Endothelial cell of umbilical vein (primary cell): ENCODE results near the gene RASAL2. TPM values are rescaled to one million over a fixed set of nuclear protein-coding genes. Genes with fewer than 3 reads are reported as not detected.

Experiments used
- BruUV-seq: library from RNA; stranded (reverse); fragments of 400-500 nt; replicated peaks from 2 replicates; lab custom pipeline; 2021; lab: Mats Ljungman, UMichigan
- CTCF ChIA-PET: fragments of 300-600, 350-600 bp; sonication (Branson Sonifier 250); formaldehyde crosslinking; loops from one replicate; lab custom pipeline; 2021; ENCODE audit warnings: antibody characterized with exemption, inconsistent platforms; lab: Charles Lee
- POLR2A ChIA-PET: fragments of 300-600, 350-600 bp; sonication (Branson Sonifier 250); formaldehyde crosslinking; loops from one replicate; lab custom pipeline; 2021; ENCODE audit warnings: antibody characterized with exemption, inconsistent platforms; lab: Charles Lee
- DNase-seq: peaks from one replicate; pipeline ENCODE4 v3.0.0-alpha.2; 2011; ENCODE audit warnings: low read depth, low spot score
- FAIRE-seq: peaks from 2 replicates; lab custom pipeline; 2011; peaks lifted over from hg19 to GRCh38; lab: Jason Lieb, UNC
- H2AFZ ChIP-seq: 2 replicates; pipeline ENCODE4 v1.6.0; 2012; ENCODE audit warnings: low read depth, low read length, control low read depth, inconsistent platforms
- H3K27ac ChIP-seq: 2 replicates; pipeline ENCODE4 v1.5.1; 2011; ENCODE audit warnings: low read depth, mild to moderate bottlenecking, control low read depth, low read length, moderate library complexity; ENCODE audit not compliant: insufficient read depth
- H3K27me3 ChIP-seq, 2 experiments: 2 replicates each; pipeline versions ENCODE4 v1.6.0 to v1.6.1; 2011; ENCODE audit warnings: low read length in 2 of 2, mixed read lengths in 1 of 2; ENCODE audit not compliant: control insufficient read depth in 2 of 2, insufficient read depth in 2 of 2
- H3K36me3 ChIP-seq, 2 experiments: 2 replicates in 1 of 2; 3 replicates in 1 of 2; pipeline ENCODE4 v1.5.1; 2011; ENCODE audit warnings: low read length in 2 of 2, mild to moderate bottlenecking in 1 of 2, moderate library complexity in 1 of 2; ENCODE audit not compliant: control insufficient read depth in 2 of 2, insufficient read depth in 2 of 2; ENCODE audit errors: extremely low read depth in 1 of 2
- H3K4me1 ChIP-seq: 3 replicates; pipeline ENCODE4 v1.5.1; 2011; ENCODE audit warnings: mild to moderate bottlenecking, low read length; ENCODE audit not compliant: control insufficient read depth, insufficient read depth; ENCODE audit errors: extremely low read depth
- H3K4me2 ChIP-seq: 2 replicates; pipeline ENCODE4 v1.6.1; 2011; ENCODE audit warnings: low read length, control low read depth, mixed read lengths; ENCODE audit not compliant: insufficient read depth
- H3K4me3 ChIP-seq, 3 experiments: fragments of 200-600 bp in 1 of 3; sonication (generic), shearing (Covaris generic) in 1 of 3; replicated peaks in 1 of 3; 2 replicates each; pipeline ENCODE4 v1.5.1; 2011 to 2016; ENCODE audit warnings: control low read depth in 3 of 3, low read length in 3 of 3, mild to moderate bottlenecking in 2 of 3, inconsistent platforms in 1 of 3, low read depth in 1 of 3, moderate library complexity in 1 of 3; ENCODE audit not compliant: insufficient read depth in 1 of 3
- H3K79me2 ChIP-seq: 2 replicates; pipeline ENCODE4 v1.6.0; 2012; ENCODE audit warnings: low read length, inconsistent platforms; ENCODE audit not compliant: control insufficient read depth, insufficient read depth
- H3K9ac ChIP-seq: replicated peaks from 2 replicates; pipeline ENCODE3; 2011; ENCODE audit warnings: low read length, control low read depth; ENCODE audit not compliant: insufficient read depth; ENCODE audit errors: extremely low read depth
- H3K9me1 ChIP-seq: replicated peaks from 3 replicates; pipeline ENCODE4 v1.6.0; 2011; ENCODE audit warnings: mild to moderate bottlenecking, low read length; ENCODE audit not compliant: control insufficient read depth, insufficient read depth; ENCODE audit errors: extremely low read depth
- H3K9me3 ChIP-seq: replicated peaks from 2 replicates; pipeline ENCODE4 v1.5.1; 2012; ENCODE audit warnings: low read length, inconsistent platforms; ENCODE audit not compliant: control insufficient read depth, insufficient read depth
- H4K20me1 ChIP-seq: replicated peaks from 2 replicates; pipeline ENCODE3; 2011; ENCODE audit warnings: mild to moderate bottlenecking, low read length; ENCODE audit not compliant: control insufficient read depth, insufficient read depth; ENCODE audit errors: extremely low read depth
- EZH2 ChIP-seq: IDR thresholded peaks from 2 replicates; pipeline ENCODE4 v1.6.1; 2012; ENCODE audit warnings: borderline replicate concordance, low read depth, mild to moderate bottlenecking, moderate library complexity, low read length, inconsistent platforms; ENCODE audit not compliant: severe bottlenecking
- GATA2 ChIP-seq: IDR thresholded peaks from 2 replicates; pipeline ENCODE4 v1.7.0; 2011; ENCODE audit warnings: low read depth, mild to moderate bottlenecking, moderate library complexity, mixed read lengths, low read length; ENCODE audit not compliant: insufficient read length, insufficient read depth
- POLR2AphosphoS5 ChIP-seq: IDR thresholded peaks from 2 replicates; pipeline ENCODE4 v1.6.1; 2012; ENCODE audit warnings: low read depth, mild to moderate bottlenecking, control low read depth, low read length, moderate library complexity; ENCODE audit not compliant: insufficient read depth
- dilution Hi-C: fragments of 300-500 bp; cut with MboI; formaldehyde crosslinking; loops from one replicate; pipeline ENCODE4 v1.15.0; 2019; ENCODE audit warnings: low sequenced_read_pairs; ENCODE audit not compliant: extremely low pct_ligation_motif_present
- intact Hi-C: fragments of 100-400 bp; cut with micrococcal nuclease; formaldehyde crosslinking; loops from one replicate; pipeline ENCODE4 v1.10.0; 2022
- polyA plus RNA-seq, 4 experiments: library from polyadenylated mRNA; depleted of rRNA in 3 of 4; stranded (reverse) in 3 of 4; unstranded in 1 of 4; fragments of >200 nt; gene quantifications; 2 replicates each; pipeline versions ENCODE4 v1.2.1 to v1.2.3, GENCODE V29; 2011 to 2012; ENCODE audit warnings: missing spikeins in 1 of 4
- total RNA-seq: library from RNA; stranded (reverse); gene quantifications from 2 replicates; pipeline ENCODE4 v1.2.3, GENCODE V29; 2021
- TF ChIP-seq, protein P1 (sequence below), 2 donors: IDR thresholded peaks; 1 replicate in 1 of 2; 2 replicates in 1 of 2; pipeline ENCODE4 v1.5.1; 2011; ENCODE audit warnings: low read length in 2 of 2, mild to moderate bottlenecking in 2 of 2, moderate library complexity in 2 of 2, control low read depth in 1 of 2, inconsistent platforms in 1 of 2, low read depth in 1 of 2; ENCODE audit not compliant: insufficient read depth in 1 of 2; ENCODE audit errors: extremely low read depth in 1 of 2
- TF ChIP-seq, protein P2 (sequence below): IDR thresholded peaks from 2 replicates; pipeline ENCODE4 v1.6.1; 2011; ENCODE audit not compliant: insufficient read depth, insufficient read length

RASAL2 gene
- total and polyA plus RNA-seq, 2 donors (not counting 3 experiments of a cell fraction or from before 2014, with no cell fraction given), result 12.5 to 15.5 TPM

DNA sequence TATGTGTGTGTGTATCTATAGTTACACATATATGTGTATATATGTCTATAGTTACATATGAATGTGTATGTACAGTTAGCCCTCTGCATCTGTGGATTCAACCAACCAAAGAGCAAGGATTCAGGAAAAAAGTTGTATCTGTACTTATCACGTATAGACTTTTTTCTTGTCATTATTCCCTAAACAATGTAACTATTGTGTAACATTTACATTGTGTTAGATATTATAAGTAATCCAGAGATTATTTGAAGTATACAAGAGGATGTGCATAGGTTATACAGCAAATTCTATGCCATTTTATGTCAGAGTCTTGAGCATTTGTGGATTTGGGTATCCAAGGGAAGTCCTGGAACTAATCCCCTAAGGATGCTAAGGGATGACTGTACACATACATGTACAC, 71.3 kb downstream of the RASAL2 start:
- ChIA-PET POLR2A (no interaction called here), CTCF (interaction anchor here (1.6 kb wide), 1 partner anchor 133 kb away, joined by 3 read pairs; no protein-coding TSS in a partner anchor)
- intact Hi-C loops, result no loop called here

More for the DNA sequence above, 71.3 kb downstream of the RASAL2 start:
- BruUV-seq, result no TSS peak
- no peaks in the 10 kb centered on the region for H3K27me3 ChIP-seq
- FAIRE-seq (no peak), DNase-seq (no peak)
- H3K4me3 ChIP-seq, result no peak overlapping the region
- dilution Hi-C loops, result no loop called here
- no peak for TF ChIP-seq GATA2
- TF ChIP-seq, protein P1, sequence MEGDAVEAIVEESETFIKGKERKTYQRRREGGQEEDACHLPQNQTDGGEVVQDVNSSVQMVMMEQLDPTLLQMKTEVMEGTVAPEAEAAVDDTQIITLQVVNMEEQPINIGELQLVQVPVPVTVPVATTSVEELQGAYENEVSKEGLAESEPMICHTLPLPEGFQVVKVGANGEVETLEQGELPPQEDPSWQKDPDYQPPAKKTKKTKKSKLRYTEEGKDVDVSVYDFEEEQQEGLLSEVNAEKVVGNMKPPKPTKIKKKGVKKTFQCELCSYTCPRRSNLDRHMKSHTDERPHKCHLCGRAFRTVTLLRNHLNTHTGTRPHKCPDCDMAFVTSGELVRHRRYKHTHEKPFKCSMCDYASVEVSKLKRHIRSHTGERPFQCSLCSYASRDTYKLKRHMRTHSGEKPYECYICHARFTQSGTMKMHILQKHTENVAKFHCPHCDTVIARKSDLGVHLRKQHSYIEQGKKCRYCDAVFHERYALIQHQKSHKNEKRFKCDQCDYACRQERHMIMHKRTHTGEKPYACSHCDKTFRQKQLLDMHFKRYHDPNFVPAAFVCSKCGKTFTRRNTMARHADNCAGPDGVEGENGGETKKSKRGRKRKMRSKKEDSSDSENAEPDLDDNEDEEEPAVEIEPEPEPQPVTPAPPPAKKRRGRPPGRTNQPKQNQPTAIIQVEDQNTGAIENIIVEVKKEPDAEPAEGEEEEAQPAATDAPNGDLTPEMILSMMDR (IDR thresholded peaks at IDR 0.05; ENCODE audit: extremely low read depth in 1 of 2, insufficient read depth in 1 of 2, low read depth in 1 of 2, low read length in 2 of 2), result no peak
- no peak for TF ChIP-seq POLR2AphosphoS5
- TF ChIP-seq, protein P2, sequence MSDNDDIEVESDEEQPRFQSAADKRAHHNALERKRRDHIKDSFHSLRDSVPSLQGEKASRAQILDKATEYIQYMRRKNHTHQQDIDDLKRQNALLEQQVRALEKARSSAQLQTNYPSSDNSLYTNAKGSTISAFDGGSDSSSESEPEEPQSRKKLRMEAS, result no peak
- no peak for TF ChIP-seq EZH2
- peaks cover 1% of the 10 kb centered on the region for H3K79me2 ChIP-seq
- H3K9me1 ChIP-seq, result no peaks in the 10 kb centered on the region
- H3K9ac ChIP-seq, result no peak overlapping the region
- no peak overlapping the region for H2AFZ ChIP-seq
- H3K9me3 ChIP-seq, result no peaks in the 10 kb centered on the region
- H3K4me2 ChIP-seq, result no peak overlapping the region
- no peaks in the 10 kb centered on the region for H3K36me3 ChIP-seq
- H3K27ac ChIP-seq, result no peak overlapping the region
- no peaks in the 10 kb centered on the region for H4K20me1 ChIP-seq
- H3K4me1 ChIP-seq, result no peaks in the 10 kb centered on the region
